Activated naive CD4-positive, alpha-beta T cell treated with anti-CD3 and anti-CD28 coated beads, Interleukin-2, amount 50 U/mL, for 24 hours (primary cell): Measurements from ENCODE around the gene MYLK2.

ENCODE experiments used
- H3K27ac Mint-ChIP-seq: one replicate; pipeline ENCODE4 v1.8.0; 2021; ENCODE audit warnings: mild to moderate bottlenecking, mixed read lengths
- H3K27me3 Mint-ChIP-seq: one replicate; pipeline ENCODE4 v1.8.0; 2021; ENCODE audit warnings: mixed read lengths
- H3K36me3 Mint-ChIP-seq: one replicate; pipeline ENCODE4 v1.8.0; 2021; ENCODE audit warnings: mixed read lengths
- H3K4me1 Mint-ChIP-seq: one replicate; pipeline ENCODE4 v1.8.0; 2021; ENCODE audit warnings: mixed read lengths
- H3K4me3 Mint-ChIP-seq: one replicate; pipeline ENCODE4 v1.8.0; 2021; ENCODE audit warnings: mild to moderate bottlenecking, mixed read lengths
- H3K9me3 Mint-ChIP-seq: one replicate; pipeline ENCODE4 v1.8.0; 2021; ENCODE audit warnings: mixed read lengths

The MYLK2 gene

DNA sequence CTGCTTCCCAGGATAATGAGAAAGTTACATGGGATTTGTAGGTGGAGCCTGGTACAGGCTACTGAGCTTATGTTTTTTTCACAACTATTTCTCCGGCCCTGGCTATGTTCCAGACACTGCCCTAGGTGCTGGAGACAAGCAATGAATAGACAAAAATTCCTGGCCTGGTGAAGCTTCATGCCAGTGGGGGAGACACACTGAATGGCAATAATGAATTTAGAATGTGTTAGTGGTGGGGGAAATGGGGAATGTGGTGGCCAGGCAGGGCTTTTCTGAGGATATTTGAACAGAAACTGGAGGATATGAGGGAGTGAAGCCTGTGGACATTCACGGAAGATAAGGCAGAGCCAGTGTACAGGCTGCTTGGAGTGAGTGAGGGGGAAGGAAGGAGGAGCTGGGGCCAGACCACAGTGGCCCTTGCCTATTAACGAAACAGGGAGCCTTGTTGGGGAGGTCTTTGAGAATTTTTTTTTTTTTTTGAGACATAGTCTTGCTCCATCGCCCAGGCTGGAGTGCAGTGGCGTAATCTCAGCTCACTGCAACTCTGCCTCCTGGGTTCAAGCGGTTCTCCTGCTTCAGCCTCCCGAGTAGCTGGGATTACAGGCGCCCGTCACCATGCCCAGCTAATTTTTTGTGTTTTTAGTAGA, 19.6 kb downstream of the MYLK2 start:
- Mint-ChIP-seq H3K27me3 (no peaks in the 10 kb centered on the region), H3K36me3 (no peaks in the 10 kb centered on the region), H3K4me3 (no peak overlapping the region), H3K27ac (no peak overlapping the region), H3K4me1 (no peaks in the 10 kb centered on the region), H3K9me3 (no peaks in the 10 kb centered on the region)

DNA sequence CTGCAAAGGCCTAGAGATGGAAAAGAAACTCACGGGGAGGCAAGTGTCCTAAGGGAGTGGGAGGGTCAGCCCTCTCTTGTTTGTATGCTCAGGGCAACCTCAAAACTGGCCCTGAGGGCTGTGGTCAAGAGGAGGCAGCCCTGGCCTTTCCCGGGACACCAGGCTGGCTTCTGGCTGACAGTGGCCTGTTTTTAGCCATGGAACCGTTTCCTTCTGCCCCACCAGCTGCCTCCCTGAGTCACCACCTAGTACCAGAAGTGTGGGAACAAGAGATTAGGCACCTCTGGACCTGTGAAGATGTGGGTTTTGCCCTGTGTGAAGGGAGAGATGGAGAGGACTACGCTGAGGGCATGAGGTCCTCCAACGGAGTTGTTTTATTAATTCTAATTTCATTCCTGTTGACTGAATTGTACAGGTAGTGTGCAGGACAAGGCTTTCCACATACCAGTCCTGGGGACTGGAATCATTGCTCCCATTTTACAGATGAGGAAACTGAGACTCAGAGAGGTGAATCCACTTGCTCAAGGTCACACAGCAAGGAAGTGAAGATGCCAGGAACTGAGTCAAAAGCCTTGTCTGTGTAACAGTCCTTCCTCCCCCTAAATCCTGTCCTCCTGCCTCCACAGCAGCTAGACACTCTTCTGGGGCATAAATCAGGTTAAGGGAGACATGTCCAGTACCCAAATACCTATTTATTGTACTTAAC, 20.8 kb downstream of the MYLK2 start:
- Mint-ChIP-seq H3K27me3 (no peaks in the 10 kb centered on the region), H3K36me3 (no peaks in the 10 kb centered on the region), H3K9me3 (no peaks in the 10 kb centered on the region), H3K4me3 (no peak overlapping the region), H3K4me1 (no peaks in the 10 kb centered on the region), H3K27ac (no peak overlapping the region)

DNA sequence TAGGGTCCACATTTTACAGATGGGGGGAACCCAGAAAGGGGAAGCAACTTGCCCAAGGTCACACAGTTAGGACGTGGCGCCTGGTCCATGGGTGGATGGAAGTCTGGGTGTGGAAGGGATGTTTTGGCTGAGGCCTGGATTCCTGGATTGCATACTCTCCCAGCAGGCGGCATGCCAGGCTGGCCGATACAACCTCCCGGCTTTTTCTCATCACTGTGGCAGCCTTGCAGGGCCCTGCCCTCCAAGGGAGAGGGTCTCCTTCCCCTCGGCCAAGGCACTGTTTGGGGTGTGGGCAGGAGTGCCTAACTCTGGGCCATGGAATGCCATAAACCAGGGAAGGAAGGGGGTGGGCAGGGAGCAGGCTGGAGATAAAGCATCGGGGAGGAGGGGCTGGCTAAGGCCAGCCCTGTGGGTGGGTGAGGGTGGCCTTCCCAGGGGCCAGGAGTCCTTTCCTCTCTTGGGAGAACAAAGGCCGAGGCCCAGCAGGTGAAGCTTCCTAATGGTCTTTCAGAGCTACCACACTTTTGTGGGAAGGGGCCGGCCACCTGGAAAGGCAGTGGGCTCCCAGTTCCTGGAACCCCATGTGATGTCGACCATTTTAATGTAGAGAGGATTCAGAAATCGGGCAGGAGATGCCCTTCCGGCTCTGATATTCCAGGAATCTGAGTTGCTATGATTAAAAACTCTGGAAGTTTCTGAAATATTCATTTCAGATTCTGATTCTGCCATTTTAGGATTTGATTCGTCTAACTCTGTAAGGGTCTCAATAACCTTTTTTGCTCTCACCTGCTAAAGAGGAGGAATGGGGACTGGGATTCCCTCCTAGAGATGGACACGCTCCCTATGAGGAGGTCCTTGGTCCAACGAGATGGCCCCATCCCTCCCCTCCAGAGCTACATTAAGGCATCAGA, 22.0 kb downstream of the MYLK2 start:
- H3K27ac Mint-ChIP-seq: no peak overlapping the region
- H3K4me1 Mint-ChIP-seq: no peaks in the 10 kb centered on the region
- H3K36me3 Mint-ChIP-seq: no peaks in the 10 kb centered on the region
- no peaks in the 10 kb centered on the region for H3K27me3 Mint-ChIP-seq
- H3K9me3 Mint-ChIP-seq: no peaks in the 10 kb centered on the region
- H3K4me3 Mint-ChIP-seq: no peak overlapping the region

DNA sequence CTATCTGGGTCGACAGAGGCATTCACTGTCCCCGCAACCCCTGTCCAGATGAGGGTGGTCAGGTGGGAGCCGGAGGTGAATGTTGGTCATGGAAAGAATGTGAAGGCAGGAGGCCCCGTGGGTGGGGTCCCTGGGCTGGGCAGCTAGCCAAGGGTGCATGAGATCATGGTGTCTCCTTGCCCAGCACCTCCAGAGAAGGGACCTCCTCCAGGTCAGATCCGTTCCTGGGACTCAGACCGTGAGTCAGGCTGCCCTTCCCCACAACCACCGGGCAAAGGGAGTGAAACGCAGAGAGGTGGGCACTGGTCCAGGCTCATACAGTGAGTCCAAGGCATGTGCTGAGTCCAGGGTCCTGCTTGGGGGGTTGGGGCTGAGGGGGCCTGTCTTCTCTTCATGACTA, 22.8 kb downstream of the MYLK2 start:
- Mint-ChIP-seq H3K27me3 (no peaks in the 10 kb centered on the region), H3K27ac (no peak overlapping the region), H3K36me3 (no peaks in the 10 kb centered on the region), H3K4me3 (no peak overlapping the region), H3K4me1 (no peaks in the 10 kb centered on the region), H3K9me3 (no peaks in the 10 kb centered on the region)

DNA sequence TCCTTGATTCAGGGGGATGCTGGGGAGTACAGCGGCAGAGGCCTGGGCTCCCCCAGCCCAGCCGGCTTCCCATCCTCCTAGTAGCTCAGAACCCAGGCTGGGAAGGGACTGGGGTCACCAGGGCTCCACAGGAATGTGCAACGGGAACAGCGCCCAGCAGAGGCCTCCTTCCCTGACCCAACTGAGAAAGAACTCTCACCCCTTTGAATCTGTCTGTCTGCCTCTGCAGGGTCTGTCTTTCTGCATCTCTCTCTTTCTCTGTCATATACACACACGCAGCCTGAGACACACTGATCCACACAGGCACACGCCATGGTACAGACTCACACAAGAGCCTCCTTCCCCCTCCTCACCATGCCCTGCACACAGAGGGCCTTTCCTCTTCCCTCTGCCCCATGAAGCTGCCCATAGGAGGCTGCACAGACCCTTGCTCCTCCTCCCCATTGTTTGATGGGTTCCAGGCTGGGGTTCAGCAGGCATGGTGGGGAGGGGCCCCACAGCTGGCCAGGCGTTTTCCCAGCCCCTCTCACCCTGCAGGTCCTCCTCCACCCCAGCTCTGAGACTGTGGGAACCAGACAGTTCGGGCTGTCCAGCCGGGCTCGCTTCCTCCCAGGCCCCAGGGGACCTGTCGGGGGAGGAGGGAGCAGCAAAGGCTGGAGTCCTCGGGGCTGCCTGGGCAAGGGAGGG, 23.5 kb downstream of the MYLK2 start:
- Mint-ChIP-seq H3K27ac (no peak overlapping the region), H3K36me3 (no peaks in the 10 kb centered on the region), H3K9me3 (no peaks in the 10 kb centered on the region), H3K4me3 (no peak overlapping the region), H3K27me3 (no peaks in the 10 kb centered on the region), H3K4me1 (no peaks in the 10 kb centered on the region)

DNA sequence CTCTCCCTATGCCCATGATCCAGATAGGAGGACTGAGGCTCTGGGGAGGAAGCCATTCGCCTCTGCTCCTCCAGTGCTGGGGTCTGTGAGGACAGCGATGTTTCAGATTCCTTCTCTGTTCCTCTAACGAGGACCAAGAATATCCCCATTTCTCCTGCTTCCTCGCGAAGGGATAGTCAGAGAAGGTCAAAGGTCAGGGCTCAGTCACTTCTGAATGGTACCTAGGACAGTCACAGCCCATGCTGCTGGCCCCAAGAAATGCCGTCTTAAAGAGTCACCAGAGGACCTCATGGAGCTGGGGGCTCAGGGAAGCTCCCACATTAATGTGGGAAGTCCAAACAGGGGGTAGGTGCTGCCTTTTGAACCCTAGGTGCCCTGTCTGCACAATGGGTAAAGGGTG, 24.1 kb downstream of the MYLK2 start:
- no peaks in the 10 kb centered on the region for H3K4me1 Mint-ChIP-seq
- H3K27ac Mint-ChIP-seq: no peak overlapping the region
- no peaks in the 10 kb centered on the region for H3K27me3 Mint-ChIP-seq
- H3K9me3 Mint-ChIP-seq: no peaks in the 10 kb centered on the region
- no peak overlapping the region for H3K4me3 Mint-ChIP-seq
- H3K36me3 Mint-ChIP-seq: no peaks in the 10 kb centered on the region

DNA sequence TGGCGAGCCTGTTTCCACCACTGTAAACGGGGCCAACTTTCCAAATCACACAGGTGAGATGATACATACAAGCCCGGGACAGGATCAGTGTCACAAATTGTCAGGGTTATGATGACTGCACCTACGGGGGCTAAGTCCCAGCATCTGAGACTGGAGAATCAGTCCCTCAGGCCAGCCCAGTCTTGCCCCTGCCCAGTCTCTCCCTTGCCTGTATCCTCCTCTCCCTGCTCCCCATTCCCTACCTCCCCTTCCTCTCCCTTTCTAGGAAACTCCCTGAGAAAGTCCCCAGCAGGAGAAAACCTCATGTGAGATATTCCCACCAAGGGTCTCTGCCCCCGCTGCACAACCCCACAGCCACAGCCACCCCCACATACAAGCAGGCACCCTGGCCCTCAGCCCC, 24.7 kb downstream of the MYLK2 start:
- H3K36me3 Mint-ChIP-seq: no peaks in the 10 kb centered on the region
- H3K27ac Mint-ChIP-seq: no peak overlapping the region
- no peak overlapping the region for H3K4me3 Mint-ChIP-seq
- H3K4me1 Mint-ChIP-seq: no peaks in the 10 kb centered on the region
- H3K9me3 Mint-ChIP-seq: no peaks in the 10 kb centered on the region
- H3K27me3 Mint-ChIP-seq: peaks cover 3% of the 10 kb centered on the region

DNA sequence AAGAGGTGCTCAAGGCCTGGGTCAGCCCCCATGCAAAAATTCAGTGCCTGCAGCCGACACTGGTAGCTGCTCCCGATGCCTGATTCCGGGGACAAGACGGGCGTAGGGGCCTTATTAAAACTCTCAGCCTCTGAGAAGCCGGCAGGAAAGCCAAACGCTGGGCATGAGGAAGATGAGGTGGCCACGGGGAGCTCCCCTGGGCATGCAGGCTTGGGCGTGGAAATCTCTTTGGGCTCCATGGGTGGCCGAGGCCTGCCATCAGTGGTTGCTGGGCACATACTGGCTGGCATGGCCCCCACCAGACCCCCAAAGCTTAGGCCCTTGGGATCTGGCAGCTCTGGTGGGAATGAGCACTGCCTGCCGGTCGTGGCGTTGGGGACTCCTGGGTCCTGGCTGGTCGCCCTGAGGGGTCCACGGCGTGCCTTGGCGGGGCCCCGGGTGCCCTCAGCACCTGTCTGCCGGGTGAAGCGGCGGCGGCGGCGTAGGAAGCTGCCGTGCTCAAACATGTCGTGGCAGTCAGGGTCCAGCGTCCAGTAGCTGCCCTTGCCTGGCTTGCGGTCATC, 25.7 kb downstream of the MYLK2 start:
- no peak overlapping the region for H3K27ac Mint-ChIP-seq
- peaks cover 5% of the 10 kb centered on the region for H3K27me3 Mint-ChIP-seq
- no peak overlapping the region for H3K4me3 Mint-ChIP-seq
- H3K9me3 Mint-ChIP-seq: no peaks in the 10 kb centered on the region
- no peaks in the 10 kb centered on the region for H3K4me1 Mint-ChIP-seq
- H3K36me3 Mint-ChIP-seq: no peaks in the 10 kb centered on the region

DNA sequence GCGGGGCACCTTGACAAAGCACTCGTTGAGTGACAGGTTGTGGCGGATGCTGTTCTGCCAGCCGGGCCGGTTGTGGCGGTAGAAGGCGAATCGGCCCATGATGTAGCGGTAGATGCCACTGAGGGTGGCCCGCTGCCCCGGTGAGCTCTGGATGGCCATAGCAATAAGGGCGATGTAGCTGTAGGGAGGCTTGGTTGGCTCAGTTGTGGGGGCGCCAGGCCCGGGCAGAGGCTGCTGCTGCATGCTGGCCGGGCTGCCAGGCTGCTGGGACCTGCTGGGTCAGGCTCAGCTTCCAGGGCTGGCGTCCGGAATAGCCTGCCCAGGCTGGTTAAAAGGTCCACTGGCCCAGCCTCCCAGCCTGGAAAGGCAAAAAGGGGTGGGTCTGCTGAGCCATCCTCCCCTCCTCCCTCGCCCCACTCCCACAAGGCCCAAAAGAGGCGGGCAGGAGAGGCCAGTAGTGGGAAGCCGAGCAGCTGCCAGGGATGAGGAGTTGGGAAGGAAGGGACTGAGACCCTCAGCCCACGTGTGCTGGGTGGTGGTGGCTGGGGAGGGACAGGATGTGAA, 26.2 kb downstream of the MYLK2 start, which contains the start of gene FOXS1:
TSS of gene FOXS1 (minus strand) at position 305 of the 564 bp plus-strand sequence. CDS start at position 243, 62 bp downstream.
- no peak within 1 kb of the TSS for H3K4me3 Mint-ChIP-seq
- no peaks in the 10 kb centered on the region for H3K4me1 Mint-ChIP-seq
- H3K36me3 Mint-ChIP-seq: no peaks in the 10 kb centered on the region
- H3K9me3 Mint-ChIP-seq: no peaks in the 10 kb centered on the region
- H3K27me3 Mint-ChIP-seq: peaks cover 5% of the 10 kb centered on the region
- H3K27ac Mint-ChIP-seq: no peak within 1 kb of the TSS

DNA sequence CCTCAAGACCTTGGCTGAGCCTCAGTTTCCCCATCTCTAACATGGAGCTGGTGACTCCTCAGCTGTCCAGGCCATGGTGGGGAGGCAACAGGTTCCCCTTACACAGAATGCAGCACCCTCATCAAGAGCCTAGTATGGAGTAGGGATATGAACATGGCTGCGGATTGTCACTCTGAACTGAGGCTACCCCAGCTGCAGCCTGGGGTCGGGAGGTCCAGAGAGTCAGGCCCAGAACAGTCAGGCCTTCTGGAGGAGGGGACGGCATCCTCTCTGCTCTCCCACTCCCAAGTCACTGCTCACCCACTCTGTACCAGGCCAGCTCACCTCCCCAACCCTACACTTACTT, 27.6 kb downstream of the MYLK2 start:
- Mint-ChIP-seq H3K4me1 (no peaks in the 10 kb centered on the region), H3K9me3 (no peaks in the 10 kb centered on the region), H3K27me3 (peaks cover 11% of the 10 kb centered on the region), H3K4me3 (no peak overlapping the region), H3K36me3 (no peaks in the 10 kb centered on the region), H3K27ac (no peak overlapping the region)

DNA sequence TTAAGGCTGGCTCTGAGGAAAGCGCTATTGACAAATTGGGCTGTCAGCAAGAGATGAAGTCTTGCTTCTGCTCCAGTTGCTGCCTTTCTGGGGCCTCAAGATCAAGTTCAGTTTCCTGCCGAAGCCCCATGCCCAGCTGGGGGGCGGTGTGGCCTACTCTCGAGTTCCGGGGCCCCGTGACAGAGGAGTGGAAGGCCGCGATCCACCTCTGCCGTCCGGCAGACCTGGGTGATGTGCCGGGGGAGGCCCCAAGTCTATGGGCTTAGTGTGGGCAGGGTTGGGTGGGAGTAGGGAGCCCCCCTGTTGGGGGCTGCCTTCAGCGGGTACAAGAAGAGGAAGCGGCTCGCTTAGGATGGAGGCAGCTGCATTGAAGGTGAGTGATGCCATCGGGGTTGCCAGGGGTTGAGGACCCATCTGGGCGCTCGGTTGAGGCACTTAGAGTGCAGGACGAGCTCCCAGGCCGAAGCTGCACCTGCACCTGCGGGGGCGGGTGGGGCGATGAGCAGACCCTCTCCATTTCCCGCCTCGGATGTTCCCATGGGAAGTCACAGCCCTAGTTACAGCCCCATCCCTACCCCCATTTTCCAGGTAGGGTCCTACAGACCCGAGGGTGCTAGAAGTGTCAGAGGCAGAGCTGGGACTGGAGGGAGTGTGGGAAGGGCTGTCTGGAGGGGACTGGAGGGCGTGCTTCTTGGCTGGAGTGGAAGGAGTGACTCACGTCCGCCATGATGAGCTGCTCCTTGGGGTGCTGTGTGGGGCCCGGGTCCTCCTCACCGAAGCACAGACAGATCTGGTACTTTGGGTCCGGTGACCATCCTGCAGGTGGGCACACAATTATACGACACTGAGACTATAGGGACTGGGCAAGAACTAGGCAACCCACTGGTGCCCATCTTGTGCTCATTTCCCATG, 29.2 kb downstream of the MYLK2 start:
- no peak overlapping the region for H3K4me3 Mint-ChIP-seq
- H3K9me3 Mint-ChIP-seq: no peaks in the 10 kb centered on the region
- no peaks in the 10 kb centered on the region for H3K36me3 Mint-ChIP-seq
- peaks cover 11% of the 10 kb centered on the region for H3K27me3 Mint-ChIP-seq
- H3K27ac Mint-ChIP-seq: no peak overlapping the region
- no peaks in the 10 kb centered on the region for H3K4me1 Mint-ChIP-seq

DNA sequence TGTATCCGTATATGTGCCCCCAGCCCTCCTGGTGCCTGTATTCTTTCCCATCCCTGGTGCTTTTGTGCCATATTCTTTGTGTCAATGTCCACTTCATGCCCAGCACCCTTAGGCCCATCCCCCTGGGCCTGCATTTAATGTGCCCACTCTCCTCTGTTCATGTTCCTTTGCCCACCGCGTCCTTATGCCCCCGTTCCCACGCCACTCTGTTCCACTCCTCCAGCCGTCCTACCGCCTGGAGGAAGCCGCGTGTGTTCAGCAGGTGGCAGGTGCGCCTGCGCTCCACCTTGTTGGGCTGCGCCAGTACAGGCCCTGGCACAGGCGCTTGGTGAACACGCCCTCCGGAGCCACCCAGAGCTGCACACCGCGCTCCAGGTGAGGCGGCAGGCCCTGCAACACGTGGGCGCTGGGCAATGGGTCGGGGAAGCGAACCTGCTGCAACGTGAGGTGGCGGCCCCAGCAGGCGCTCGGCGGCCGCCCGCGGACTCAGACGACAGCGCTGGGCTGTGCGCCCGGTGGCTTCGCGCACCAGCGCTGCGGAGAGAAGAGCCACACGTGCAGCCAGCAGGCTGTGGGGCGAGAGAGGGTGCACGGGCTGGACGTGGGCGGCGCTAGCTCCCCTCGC, 30.3 kb downstream of the MYLK2 start:
- no peaks in the 10 kb centered on the region for H3K4me1 Mint-ChIP-seq
- no peaks in the 10 kb centered on the region for H3K9me3 Mint-ChIP-seq
- H3K27ac Mint-ChIP-seq: no peak overlapping the region
- H3K36me3 Mint-ChIP-seq: no peaks in the 10 kb centered on the region
- peaks cover 11% of the 10 kb centered on the region for H3K27me3 Mint-ChIP-seq
- H3K4me3 Mint-ChIP-seq: no peak overlapping the region

DNA sequence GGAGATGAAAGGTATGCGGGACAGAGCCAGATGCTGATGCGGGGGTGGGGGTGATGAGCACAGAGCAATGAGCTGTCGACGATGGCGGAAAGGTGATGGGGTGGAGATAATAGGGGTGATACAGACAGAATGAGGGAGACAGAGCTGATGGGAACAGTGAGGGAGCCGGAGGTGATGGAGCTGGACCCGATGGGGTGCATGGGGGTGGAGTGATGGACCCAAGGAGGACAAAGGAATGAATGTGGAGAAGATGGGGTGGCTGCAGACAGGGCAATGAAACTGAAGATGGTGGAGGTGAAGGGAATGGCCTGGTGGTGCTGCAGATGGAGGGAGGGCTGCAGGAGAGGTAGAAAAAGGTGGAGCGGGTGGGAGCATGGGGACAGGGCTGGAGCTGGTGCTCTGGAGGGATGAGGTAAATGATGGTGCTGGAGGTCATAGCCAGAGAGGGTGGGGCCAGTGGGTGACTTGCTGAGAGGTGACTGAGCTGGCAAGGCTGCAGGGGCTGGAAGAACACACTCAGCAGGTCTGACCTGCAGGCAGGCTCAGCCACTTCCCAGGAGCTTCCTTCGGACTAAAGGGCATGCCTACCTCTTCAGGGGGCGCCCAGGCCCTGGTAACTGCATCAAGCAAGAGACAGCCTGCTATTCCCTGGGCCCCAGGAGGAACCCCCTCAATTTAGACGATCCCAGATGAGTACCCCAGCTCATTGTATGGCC, 32.2 kb downstream of the MYLK2 start:
- no peaks in the 10 kb centered on the region for H3K9me3 Mint-ChIP-seq
- no peaks in the 10 kb centered on the region for H3K36me3 Mint-ChIP-seq
- H3K4me3 Mint-ChIP-seq: no peak overlapping the region
- no peaks in the 10 kb centered on the region for H3K4me1 Mint-ChIP-seq
- peaks cover 11% of the 10 kb centered on the region for H3K27me3 Mint-ChIP-seq
- no peak overlapping the region for H3K27ac Mint-ChIP-seq
